GM21723 (cell line): ENCODE data around the gene FADS3.

ENCODE experiments used
- ATAC-seq: cut with Tn5 transposase; IDR thresholded peaks from one replicate; pipeline ENCODE4 v1.9.1; 2021; ENCODE audit warnings: mild to moderate bottlenecking, moderate library complexity; ENCODE audit not compliant: unreplicated experiment

Gene FADS3

DNA sequence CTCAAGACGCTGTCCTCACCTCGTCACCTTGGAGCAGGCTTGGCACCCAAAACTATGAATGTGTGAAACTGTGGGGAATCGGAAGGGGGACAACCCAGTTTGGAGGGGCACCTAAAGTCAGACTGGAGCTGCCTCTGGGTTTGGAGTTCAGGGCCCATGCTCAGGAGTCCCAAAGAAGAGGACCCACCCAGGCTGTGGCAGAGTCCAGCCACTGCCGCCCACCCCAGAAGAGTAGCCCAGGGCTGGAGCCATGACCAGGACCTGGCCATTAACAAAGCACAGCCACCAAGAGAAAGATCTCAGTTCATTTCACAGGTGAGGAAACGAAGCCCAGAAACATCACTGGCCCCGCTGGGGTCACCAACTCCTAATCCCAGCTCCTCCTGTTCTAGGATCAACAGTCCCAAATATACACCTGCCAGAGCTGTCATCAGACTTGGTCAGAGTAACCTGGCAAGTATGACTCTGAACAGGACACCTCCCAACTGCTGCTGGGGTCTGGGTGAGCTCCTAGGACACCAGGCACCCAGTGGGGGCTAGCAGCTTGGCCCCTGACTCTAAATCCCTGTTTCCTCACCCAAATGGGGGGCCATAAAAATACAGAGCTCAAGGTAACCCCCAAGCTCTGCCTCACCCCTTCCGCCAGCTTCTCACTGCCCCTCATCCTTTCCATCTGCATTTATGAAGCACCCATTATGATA is 23.3 kb upstream of the FADS3 start:
- no peak for ATAC-seq

DNA sequence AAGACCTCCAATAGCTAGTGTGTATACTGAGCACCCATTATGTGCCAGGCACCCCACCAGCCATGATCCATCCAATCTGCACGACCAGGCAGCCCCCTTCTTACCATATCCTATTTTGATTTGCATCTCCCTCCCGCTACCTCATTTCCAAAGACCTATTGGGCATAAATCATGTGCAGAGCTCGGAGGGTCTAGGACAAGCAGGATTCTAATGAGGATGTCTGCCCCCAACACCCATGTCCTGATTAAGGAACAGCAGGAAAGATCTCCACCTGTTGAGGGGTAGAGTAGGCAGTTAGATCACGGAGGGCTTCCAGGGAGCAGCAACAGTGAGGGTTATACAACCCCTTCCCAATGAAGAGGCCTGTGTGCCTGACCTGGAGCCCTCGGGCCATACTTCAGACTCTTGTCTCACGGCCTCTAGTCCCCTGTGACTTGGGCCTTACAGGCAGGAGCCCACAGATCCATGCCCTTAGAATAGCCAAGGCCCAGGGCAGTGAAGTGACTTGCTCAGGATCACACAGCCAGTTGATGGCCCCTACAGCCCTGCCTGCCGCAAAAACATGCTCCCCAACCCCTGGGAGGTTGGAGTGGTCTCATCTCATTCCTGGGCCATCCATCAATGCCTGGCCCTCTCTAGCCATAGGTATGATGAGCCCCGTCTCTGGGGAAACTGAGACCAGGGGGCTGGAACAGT is 22.5 kb upstream of the FADS3 start:
- no peak for ATAC-seq

DNA sequence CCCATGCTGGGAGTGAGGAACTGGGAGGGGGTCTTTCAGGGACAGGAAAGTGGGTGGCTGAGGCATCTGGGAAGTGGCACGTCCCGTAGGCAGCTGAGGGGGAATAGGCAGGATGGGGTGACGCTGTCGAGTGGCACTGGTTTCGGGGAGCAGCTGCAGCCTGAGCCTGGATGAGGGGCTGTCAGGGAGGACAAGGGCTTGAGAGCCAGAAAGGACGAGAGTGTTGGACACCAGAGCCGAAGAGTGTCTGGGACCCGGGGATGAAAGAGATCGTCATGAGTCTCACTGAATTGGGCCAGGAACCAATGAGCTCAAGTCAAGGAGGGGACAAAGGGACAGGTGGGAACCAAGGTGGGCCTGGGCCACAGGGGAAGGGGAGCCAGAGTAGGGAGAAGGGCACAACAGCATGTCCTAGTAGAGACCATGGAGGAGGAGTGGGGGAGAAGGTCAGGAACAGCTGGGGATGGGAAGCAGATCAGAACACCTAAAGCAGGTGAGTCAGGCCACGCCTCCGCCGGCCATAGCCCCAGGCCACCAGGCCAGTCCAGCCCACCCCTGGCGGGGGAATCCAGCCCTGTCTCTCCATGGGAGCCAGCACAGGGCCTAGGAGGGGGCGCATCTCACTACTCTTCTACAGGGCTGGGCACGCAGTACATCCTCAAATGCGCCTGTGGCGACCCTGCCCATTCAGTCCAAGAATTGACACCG is 21.8 kb upstream of the FADS3 start:
- no peak for ATAC-seq

- no peak for ATAC-seq
These were observed 21.2 kb upstream of the FADS3 start for GRCh38 chr11:61912530-61912898.

- ATAC-seq = no peak
These were observed 20.6 kb upstream of the FADS3 start for GRCh38 chr11:61911701-61912529.

GRCh38 chr11:61911128-61911700 is 19.9 kb upstream of the FADS3 start:
- ATAC-seq = no peak

DNA sequence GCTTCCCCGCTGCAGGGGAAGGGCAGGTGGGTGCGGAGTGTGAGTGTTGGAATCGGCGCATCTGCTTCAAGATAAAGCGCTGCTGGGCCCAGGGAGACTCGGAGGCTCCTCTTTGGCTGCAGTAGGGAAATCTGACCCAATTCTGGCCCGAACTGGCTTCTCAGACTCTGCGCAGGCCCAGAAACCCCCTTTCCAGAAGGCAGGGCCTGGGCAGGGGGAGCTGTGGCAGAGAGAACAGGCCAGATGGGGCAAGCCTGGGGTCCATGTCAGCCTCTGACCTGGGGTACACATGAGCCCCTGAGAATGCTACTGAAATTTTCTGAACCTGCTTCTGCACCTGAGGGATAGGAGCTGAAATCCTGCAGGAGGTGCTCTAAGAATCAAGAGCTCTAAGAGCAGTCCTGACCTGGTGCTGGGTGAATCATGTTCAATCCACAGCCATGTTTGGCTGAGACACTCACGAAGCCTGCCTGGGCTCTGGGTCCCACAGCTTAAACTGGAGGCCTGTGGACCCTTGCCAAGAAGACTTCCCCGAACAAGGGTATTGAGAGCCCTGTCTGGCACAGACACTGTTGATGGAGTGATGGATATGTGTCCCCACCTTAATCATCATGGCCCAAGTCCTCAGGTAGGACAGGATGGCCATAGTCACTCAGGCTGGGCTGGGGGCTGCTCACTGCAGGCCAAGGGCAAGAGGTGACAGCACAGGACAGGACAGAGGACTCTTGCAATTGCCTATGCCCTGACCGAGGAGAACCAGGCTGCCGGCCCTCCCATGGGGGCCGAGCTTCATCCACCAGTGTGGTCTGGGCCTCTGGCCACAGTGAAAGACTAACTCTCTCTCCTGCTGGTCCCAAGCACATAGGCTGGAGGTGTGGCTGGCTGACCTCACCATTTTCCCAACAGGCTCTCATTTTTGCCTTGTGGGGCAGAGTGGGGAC is 19.1 kb upstream of the FADS3 start:
- ATAC-seq = no peak

DNA sequence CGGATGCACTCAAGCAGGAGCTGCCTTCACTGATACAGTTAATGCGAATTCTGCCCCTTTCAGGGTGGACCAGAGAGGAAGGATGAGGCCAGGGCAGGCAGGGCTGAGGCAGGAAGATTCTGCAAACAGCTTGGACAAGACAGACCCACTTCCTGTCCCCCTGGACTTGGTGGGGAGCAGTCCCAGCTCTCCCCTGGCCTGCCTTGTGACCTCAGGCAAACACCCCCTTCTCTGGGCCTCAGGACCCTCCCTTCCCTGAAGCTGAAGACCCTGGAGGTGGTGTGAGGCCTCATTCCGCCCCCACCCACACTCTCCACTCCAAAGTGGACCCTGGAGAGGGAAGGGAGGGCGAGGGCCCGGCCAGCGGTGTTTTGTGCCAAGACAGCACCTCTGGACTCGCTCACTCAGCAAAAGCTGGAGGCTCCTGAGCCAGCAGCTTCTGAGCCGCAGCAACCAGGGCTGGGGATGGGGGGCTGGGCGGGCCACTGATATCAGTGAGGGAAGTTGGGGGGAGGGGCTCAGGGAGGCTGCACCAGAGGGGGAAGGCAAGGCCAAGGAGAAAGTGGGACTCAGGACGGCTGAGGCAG is 17.5 kb upstream of the FADS3 start:
- ATAC-seq = no peak

DNA sequence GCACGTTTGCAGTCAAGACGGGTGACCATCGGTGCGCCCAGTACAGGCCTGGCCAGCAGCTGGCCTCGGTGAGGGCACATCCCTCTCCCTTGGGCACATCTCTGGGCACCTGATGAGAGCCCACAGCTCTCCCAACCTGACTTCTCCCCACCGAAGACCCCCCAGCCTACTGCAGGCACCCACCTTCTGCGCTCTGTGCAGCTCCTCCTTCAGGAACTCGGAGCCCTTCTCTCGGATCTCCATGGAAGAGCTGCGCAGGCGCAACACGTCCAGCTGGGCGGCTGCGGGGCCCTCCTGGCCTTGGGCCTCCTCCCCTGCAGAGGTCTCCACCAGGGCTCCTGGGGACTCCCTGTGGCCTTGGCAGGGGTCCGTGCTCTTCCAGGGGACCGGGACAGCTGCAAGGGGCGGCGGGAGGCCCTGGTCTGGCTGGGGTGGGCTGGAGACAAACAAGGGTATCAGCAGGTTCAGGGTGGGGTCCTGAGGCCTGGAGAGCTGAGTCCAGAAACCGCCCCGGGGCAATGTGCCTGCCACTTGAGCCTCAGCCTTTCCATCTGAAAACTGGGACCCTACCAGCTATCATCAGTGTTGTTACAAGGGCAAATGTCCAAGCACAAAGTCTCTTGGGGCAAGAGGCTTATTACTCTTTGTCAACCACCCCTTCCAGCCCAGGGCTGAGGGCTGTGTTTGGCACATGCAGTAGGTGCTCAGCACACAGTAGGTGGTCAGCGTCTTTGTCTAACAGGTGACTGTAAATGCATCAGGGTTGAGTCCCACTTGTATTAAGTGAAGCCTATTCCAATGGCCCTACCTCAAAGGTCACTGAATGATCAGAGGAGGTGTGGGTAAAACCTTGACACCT is 16.8 kb upstream of the FADS3 start:
- no peak for ATAC-seq

- ATAC-seq = no peak
These were observed 15.9 kb upstream of the FADS3 start for GRCh38 chr11:61907282-61907681.

DNA sequence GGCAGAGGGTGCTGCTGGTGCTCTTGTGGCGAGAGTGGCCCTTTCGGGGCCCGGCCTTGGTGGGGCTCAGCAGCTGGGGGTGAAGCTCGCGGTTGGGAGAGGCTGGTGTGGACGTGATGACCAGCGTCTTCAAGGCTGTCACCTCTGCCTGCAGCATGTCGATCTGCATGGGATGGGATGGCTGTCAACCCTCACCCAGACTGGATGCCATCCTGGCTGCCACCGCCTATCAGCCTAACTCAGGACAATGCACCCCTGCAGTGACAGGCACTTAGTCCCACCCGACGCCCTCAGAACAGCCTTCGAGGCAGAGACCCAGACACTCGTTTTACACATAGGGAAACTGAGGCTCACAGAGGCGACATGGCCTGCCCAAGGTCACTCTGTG is 15.2 kb upstream of the FADS3 start:
- ATAC-seq = no peak

GRCh38 chr11:61905801-61906521 is 14.6 kb upstream of the FADS3 start:
- no peak for ATAC-seq

DNA sequence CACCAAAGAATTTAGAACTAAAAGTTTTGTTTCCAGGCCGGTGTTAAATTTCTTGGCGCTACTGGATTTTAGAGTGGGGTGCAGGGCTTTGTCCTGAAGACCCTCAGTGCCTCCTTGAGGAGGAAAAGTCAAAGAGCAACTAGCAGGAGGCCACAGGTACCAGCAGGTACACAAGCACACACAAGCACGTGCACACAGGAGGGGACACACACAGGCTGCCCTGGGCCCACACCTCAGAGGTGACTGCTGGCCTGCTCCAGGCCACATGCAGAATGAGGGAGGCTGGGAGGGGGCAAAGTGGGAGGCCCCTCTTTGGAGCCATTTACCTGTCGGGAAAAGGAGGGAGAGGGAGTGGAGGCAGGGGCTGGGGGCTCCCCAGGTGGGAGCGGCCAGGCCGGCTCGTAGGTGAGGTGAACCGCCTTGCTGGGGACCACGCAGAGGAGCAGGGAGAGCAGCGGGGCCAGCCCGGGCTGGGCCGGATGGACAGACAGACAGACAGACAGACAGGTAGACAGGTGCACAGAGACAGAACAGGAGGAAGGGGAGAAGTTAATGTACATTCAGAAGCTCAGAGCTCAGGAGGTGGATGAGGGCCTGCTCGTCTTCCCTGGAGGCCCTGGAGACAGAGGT is 13.8 kb upstream of the FADS3 start:
- no peak for ATAC-seq

GRCh38 chr11:61904539-61905048 is 13.2 kb upstream of the FADS3 start:
- no peak for ATAC-seq

- ATAC-seq = no peak
These were observed 12.5 kb upstream of the FADS3 start for GRCh38 chr11:61903845-61904244.

- ATAC-seq = no peak
These were observed 11.0 kb upstream of the FADS3 start for GRCh38 chr11:61902313-61902712.

GRCh38 chr11:61901397-61901796 is 10.1 kb upstream of the FADS3 start:
- ATAC-seq = no peak
